ENCODE results near the gene SLC7A5.
"Not testable (repeated sequence)": the region's sequence is repeated elsewhere in the genome, so short reads cannot be mapped to it uniquely, and the experiment has no call there.

DNA sequence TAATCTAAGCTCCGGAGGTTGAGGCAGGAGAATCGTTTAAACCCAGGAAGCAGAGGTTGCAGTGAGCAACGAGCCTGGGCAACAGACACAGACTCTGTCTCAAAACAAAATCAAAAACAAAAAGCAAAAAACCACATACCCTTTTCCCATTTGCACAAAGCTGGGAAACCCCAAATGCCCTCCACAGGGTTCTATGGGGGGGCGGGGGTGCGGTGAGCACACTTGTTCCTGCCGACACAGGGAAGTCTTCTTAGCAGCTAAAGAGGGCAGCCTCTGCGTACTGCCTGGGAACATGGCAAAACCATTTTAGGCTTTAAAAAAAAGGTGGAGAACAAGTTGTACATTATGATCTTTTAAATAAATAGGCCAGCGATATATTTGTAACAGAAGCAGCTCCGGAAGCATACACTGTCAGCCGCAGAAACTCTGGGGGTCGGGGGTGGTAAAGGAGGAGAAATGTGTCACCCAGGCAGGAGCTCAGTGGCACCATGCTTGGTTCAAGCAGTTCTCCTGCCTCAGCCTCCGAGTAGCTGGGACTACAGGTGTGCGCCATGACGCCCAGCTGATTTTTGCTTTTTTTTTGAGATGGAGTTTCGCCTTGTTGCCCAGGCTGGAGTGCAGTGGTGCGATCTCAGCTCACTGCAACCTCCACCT, 3.3 kb downstream of the SLC7A5 start:
- not testable (repeated sequence) for TF ChIP-seq POLR2A (IDR thresholded peaks at IDR 0.05; ENCODE audit: low read length); ELK1 (IDR thresholded peaks at IDR 0.05; ENCODE audit: low read depth, low read length); MAX (IDR thresholded peaks at IDR 0.05); KDM1A (IDR thresholded peaks at IDR 0.05; ENCODE audit: low read depth)
- TF ChIP-seq, protein P1, sequence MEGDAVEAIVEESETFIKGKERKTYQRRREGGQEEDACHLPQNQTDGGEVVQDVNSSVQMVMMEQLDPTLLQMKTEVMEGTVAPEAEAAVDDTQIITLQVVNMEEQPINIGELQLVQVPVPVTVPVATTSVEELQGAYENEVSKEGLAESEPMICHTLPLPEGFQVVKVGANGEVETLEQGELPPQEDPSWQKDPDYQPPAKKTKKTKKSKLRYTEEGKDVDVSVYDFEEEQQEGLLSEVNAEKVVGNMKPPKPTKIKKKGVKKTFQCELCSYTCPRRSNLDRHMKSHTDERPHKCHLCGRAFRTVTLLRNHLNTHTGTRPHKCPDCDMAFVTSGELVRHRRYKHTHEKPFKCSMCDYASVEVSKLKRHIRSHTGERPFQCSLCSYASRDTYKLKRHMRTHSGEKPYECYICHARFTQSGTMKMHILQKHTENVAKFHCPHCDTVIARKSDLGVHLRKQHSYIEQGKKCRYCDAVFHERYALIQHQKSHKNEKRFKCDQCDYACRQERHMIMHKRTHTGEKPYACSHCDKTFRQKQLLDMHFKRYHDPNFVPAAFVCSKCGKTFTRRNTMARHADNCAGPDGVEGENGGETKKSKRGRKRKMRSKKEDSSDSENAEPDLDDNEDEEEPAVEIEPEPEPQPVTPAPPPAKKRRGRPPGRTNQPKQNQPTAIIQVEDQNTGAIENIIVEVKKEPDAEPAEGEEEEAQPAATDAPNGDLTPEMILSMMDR (IDR thresholded peaks at IDR 0.05) = not testable (repeated sequence)

Measured in A549 (cell line).